HG02840 (cell line): Measurements from ENCODE around the gene BIRC6.
A peak's percentile ranks its signal among the peaks of the same experiment; 100 is the strongest.
"Not testable (repeated sequence)": the region's sequence is repeated elsewhere in the genome, so short reads cannot be mapped to it uniquely, and the experiment has no call there.

Experiments used
- ATAC-seq: cut with Tn5 transposase; IDR thresholded peaks from one replicate; pipeline ENCODE4 v1.9.1; 2021; ENCODE audit warnings: mild to moderate bottlenecking, moderate library complexity, moderate number of reproducible peaks; ENCODE audit not compliant: unreplicated experiment, low FRiP score

Gene BIRC6

GRCh38 chr2:32591669-32592463, 235.0 kb downstream of the BIRC6 start:
- peak; percentile 64 for ATAC-seq

- no peak for ATAC-seq
These were observed 237.8 kb downstream of the BIRC6 start for GRCh38 chr2:32594573-32594972.

GRCh38 chr2:32611366-32611765, 254.5 kb downstream of the BIRC6 start:
- no peak for ATAC-seq

- ATAC-seq = no peak
These were observed 254.9 kb downstream of the BIRC6 start for GRCh38 chr2:32611771-32612170.

- ATAC-seq = no peak
These were observed 257.3 kb downstream of the BIRC6 start for GRCh38 chr2:32614084-32614483.

GRCh38 chr2:32617599-32618189, 260.9 kb downstream of the BIRC6 start:
- no peak for ATAC-seq

GRCh38 chr2:32622570-32623310, 265.9 kb downstream of the BIRC6 start:
- no peak for ATAC-seq

GRCh38 chr2:32623311-32623706, 266.5 kb downstream of the BIRC6 start:
- no peak for ATAC-seq

- ATAC-seq = no peak
These were observed 268.0 kb downstream of the BIRC6 start for GRCh38 chr2:32624812-32625211.

GRCh38 chr2:32626639-32627221, 269.9 kb downstream of the BIRC6 start:
- no peak for ATAC-seq

- peak; percentile 41 for ATAC-seq
These were observed 270.6 kb downstream of the BIRC6 start for GRCh38 chr2:32627441-32627813.

- ATAC-seq = peak; percentile 99
These were observed 271.2 kb downstream of the BIRC6 start, which contains the start of gene TTC27 for GRCh38 chr2:32627814-32628579. TSS of gene TTC27 (plus strand) at chr2:32628050. CDS start at chr2:32628293, 243 bp downstream.

GRCh38 chr2:32632089-32632488, 275.3 kb downstream of the BIRC6 start:
- no peak for ATAC-seq

- ATAC-seq = no peak
These were observed 276.2 kb downstream of the BIRC6 start for GRCh38 chr2:32633040-32633439.

- not testable (repeated sequence) for ATAC-seq
These were observed 281.7 kb downstream of the BIRC6 start for GRCh38 chr2:32638548-32638947.

GRCh38 chr2:32641180-32641579, 284.4 kb downstream of the BIRC6 start:
- no peak for ATAC-seq

GRCh38 chr2:32647180-32647651, 290.4 kb downstream of the BIRC6 start:
- no peak for ATAC-seq

GRCh38 chr2:32652555-32653209, 295.9 kb downstream of the BIRC6 start:
- no peak for ATAC-seq

- no peak for ATAC-seq
These were observed 299.2 kb downstream of the BIRC6 start for GRCh38 chr2:32656069-32656468.

GRCh38 chr2:32663864-32664263, 307.0 kb downstream of the BIRC6 start:
- no peak for ATAC-seq
